Measurements from ENCODE around the gene MED12L.
A peak's percentile ranks its signal among the peaks of the same experiment; 100 is the strongest.

The MED12L gene

DNA sequence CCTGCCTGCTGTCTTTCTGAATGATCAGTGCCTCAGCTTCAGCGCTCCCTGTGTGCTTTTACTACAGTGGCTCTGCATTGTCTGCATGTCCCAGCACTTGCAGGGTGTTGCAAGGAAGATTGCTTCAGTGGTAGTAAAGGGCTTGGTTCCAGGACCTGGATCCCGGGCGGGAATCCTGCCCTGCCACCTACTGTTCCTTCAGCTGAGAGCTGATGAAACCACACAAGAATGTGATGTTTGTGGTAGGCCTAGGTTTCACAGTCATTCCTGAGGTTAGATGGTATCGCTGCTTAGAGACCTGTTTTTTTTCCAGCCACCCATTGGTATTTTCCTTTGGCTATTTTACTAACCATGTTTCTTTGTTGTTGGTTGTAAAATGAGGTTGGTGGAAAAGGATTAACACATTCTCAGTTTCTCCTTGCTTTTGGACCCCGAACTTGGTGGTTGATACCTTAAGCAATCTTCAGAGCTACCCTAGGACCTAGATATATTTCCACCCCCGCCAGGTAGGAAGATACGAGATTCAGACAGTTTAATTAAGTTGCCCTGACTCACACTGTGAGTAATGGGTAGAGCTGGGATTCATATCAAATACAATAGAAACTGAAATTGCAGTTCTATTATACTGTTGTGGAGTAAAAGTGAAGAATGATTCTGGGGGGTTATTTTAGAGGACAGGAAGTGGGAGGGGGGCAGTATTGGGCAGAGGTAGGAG lies 219.8 kb downstream of the MED12L start:
- no peak for DNase-seq

DNA sequence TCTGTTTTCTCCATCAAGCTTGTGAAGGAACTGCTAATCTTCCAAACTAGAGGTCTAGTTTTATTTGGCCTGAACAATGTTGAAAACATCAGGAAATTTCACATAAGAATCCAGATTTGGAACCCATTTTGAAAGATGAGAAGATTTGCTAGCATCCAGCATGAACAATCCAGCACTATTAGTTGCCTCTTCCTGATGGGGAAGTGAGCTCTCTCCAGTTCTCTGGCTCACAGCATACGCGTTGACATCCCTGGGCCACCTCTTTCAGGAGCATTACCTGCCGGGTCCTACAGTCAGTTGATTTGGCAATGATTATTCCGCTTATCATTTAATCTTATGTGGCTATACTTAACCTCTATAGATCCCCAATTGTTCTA lies 220.3 kb downstream of the MED12L start:
- no peak for DNase-seq

DNA sequence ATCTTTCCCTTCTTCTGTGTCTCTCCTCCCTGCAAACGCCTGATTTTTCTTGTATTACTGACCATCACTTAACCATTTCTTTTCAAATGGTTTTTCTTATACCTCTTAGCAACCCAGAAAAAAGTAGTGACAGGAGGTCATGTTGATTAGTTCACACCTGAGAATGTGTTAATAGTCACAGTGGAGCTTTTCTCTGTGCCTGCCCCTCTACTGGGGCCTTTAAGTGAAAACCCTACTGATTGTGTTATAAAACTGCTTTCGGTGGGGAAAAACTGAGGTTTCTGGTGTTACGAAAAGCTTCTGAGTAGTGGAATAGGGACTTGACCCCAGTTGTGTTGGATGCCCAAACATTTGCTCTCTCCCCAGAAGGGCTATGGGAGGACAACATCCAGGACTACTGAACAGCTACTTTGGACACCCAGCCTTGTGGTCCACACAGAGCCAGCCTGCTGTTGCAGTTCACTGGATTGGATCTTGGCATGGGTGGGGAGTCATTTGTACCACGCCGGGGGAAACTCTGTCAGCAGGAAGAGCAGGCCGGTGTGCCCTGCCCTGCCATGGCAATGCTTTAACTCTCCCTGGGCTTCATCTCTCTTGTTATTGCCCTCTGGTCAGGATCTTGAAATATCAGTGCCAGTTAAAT lies 220.8 kb downstream of the MED12L start:
- no peak for DNase-seq

GRCh38 chr3:151307131-151307530 lies 221.7 kb downstream of the MED12L start:
- DNase-seq, result no peak

DNA sequence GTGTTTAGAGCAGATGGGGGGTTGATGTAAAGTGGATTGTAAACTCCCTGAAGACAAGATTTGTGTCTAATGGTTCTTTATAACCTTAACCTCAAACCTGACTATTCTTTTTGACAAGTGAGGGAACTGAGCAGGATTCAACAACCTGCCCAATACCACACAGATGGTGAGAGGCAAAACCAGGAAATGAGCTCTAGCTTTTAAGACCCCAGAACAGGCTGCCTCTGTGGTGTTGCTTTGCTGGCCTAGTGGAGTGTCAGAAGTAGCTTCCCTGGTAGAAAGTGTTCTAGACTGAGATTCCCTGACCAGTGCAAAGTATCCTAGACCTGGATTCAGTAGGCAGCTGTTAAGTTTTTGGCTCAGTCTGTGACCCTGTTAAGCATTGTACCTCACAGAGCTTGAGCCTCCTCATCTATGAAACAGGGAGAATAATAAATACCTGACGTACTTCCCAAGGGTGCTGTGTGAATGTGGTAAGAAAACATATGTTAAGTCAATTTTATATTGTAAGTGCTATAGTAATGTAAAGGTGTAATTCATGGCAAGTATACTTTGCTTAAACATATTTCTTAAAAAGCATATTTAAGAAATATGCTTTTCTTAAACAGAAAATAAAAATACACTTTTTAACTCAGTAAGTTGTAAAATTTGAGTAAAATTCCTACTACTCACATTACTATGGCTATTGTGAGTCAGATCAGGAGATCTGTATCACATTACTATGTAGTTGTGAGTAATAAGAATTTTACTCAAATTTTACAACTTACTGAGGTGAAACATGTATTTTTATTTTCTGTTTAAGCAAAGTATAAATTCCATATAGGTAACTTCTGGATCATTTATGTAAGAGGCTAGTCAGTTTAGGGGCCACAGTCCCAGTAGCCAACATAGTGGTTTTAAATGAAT lies 222.4 kb downstream of the MED12L start:
- DNase-seq, result no peak

- no peak for DNase-seq
Measured at GRCh38 chr3:151309566-151309965, 224.1 kb downstream of the MED12L start.

- DNase-seq, result no peak
Measured at GRCh38 chr3:151312972-151313371, 227.5 kb downstream of the MED12L start.

DNA sequence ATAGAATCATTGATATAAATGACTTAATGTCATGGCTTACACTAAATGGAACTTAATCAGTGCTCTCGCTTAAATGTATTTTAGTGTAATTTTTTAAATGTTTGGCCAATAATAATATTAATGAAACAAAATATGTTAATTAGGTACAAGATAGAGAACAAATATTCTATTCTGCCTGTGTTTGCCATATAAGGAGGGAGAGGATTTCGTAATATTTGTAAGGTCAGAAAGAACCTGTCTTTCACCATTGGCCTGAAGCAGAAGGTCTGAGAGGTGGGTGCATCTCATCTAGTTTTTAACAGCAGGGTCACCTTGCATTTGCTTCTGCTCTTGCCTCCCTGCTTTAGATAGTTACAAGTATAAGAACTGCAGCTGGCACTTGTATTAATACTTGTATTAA lies 228.7 kb downstream of the MED12L start:
- no peak for DNase-seq

DNA sequence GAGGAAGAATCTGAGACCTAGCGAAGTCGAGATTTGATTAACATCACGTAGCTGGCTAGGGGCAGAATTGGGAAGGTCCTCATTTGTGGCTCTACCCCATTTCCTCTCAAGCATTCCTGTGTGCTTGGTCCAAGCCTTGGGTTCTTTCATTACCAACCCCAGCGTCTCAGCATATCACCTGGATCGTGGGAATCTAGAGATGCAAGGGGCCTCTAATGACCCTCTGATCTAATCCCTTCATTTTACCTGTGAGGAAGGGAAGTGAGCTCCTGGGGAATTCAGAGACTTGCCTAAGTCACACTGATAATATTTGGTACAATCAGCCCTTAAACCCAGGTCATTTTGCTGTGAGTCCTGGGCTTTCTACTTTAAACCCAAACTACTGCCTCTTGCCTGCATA lies 229.1 kb downstream of the MED12L start:
- DNase-seq, result no peak

DNA sequence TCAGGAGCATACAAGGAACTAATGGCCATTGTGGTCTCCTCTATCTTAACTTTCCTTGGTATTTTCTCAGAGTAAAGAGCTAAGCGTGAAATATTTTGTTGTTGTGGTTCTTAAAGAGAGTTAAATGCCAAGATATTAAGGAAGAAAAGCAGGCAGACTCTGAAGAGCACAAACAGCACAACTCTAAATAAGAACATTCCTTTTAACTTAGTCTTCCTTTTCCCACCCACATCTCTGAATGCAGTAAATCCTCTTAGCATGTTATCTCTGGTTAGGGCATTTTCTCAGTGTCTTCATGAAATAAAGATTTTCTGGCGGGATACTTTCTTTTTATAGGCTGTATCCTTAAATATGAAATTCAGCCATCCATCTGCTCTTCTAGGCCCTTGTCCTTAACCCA lies 229.7 kb downstream of the MED12L start:
- no peak for DNase-seq

- no peak for DNase-seq
Measured at GRCh38 chr3:151315846-151316245, 230.4 kb downstream of the MED12L start.

DNA sequence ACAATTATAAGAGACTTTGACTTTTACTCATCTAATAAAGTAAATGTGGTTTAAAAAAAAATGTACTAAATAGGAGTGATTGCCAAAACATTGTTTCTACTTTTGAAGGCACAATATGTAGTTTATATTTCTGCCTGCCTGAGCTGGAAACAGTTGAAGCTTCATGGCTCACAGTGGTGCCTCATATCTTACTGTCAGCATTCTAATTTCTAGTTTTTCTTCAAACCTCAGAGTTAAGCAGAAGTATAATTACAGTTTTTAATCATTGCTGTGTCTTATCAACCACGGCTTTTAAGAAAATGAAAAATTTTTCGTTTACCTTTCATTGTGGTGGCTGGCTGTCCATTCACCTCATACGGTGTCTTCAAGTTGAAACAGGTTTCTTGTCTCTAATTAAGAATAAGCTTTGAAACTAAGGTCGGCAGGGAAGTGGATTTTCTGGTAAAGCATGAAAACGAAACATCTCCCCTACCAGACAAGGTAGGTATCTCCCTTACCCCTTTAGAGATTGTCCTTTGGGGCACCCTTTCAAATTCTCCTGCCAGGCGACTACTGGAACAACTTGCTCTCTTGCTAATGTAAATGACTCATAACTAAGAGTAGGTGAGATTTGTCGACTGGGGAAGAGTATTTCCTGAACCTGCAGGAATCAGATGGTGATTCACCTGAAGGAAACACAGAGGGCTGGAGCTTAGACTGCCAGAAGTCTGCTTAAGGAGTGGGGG lies 231.0 kb downstream of the MED12L start, which contains the start of gene GPR87:
GPR87 (minus strand) TSS at position 554 of the 725 bp plus-strand sequence. CDS start 16,720 bp downstream, outside the sequence.
- no peak for DNase-seq

DNA sequence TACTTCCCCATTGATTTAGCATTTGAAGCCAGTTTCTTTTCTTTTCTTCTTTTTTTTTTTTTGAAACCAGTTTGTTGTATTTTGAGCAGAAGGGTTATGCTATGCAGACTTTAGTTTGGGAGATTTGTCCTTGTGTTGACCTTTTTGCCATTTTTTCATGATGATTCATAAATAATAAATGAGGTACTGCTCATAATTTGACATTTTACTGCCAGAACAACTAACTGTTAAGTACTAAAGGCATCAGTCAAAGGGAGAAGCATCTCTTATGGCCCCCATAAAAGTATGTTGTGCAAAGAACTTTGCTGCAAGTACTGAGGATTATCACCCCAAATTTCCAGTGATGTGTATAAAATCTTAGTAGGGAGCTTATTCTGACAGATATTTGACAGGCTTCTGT lies 232.8 kb downstream of the MED12L start:
- no peak for DNase-seq

GRCh38 chr3:151318991-151319390 lies 233.5 kb downstream of the MED12L start:
- no peak for DNase-seq

GRCh38 chr3:151319628-151320027 lies 234.2 kb downstream of the MED12L start:
- no peak for DNase-seq

DNA sequence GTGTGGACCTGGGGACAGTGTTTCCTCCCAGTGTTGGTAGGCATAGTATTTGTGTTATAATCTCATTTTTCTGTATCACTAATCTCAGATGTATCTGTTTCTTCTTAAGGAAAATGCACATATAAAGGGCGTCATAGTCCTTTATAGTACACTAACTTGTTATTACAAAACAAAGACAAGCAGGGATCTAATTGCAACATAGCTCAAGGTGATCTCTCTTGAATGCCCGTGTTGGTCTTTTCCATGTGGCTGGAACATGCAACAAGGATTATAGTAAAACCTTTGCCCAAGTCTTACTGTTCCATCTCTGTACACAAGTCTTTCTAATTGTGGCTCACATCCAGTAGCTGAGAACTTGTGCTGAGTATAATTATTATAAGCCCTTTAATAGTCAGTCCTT lies 234.7 kb downstream of the MED12L start:
- no peak for DNase-seq

DNA sequence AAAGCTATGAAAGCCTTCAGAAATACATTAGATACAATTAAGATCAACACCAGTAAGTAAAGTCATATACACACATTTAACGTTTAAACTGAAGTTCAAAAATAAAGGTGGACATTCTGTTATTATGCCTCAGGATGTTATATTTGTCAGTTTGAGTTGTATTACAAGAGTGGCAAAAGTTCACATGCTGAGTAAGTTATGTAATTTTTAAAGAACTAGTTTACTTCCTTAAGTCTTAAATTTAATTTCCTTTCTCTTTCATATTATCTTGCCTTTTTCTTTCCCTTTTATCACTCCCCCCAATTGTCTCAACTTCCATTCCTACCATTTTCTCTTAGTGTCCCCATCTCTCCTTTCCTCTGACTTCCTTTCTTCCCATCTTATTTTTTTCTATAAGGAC lies 236.1 kb downstream of the MED12L start:
- DNase-seq, result no peak

GRCh38 chr3:151322511-151322910 lies 237.0 kb downstream of the MED12L start:
- no peak for DNase-seq

DNA sequence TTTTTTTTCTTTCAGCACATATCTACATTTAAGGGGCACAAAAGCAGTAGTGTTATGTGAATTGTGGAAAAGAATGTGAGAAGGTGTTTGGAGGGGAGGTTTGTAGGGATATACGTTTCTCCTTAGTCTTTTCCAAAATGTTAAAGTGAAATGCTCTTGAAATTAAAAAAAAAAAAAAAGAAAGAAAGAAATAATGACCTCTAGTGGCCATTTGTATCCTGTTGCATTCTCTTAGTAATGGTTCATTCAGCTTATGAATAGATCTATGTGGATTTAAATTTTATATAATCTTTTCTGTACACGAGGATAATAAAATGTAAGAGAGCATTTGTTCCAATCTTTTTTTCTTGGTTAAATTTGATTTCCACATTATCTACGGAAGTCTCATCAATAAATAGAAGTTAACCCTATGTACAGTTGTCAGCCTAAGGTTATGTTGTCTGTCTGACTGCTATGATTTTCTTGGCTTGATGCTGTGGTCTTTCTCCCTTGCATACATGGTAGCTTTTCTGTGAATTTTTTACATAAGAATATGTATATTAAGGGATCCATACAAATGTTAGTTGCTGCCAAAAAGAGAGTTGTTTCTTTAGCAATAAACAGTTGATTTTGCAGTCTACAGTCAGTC lies 242.2 kb downstream of the MED12L start:
- peak; percentile 19 for DNase-seq

- no peak for DNase-seq
Measured at GRCh38 chr3:151328298-151328995, 243.0 kb downstream of the MED12L start.

GRCh38 chr3:151329363-151329762 lies 243.9 kb downstream of the MED12L start, which contains the start of gene P2RY13:
Gene P2RY13, minus strand, starts transcription at chr3:151329549. Its CDS starts 21 bp downstream, at chr3:151329528.
- no peak for DNase-seq

DNA sequence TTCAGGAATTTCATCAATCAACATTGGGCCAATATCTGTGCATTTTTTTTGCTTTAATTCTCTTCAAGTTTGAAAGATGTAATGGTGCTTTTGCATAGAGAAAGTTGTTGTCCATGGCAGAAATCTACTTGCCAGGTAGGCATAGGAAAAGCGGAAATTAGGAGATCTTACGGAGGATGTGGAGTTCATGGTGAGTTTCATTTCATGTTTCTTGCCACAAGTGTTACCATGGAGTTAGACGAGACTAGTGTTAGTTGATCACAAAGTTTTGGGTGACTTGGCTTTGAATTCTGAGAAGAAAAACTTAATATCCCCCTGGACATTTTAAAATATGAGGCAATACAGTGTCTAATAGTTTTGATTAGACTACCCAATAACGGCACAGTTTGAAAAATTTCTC lies 244.9 kb downstream of the MED12L start:
- DNase-seq, result no peak

All from NCI-H446 treated with DMSO at 0.1 percent for 48 hours (cell line).